ENCODE data around the gene DUSP10. TPM values are rescaled to one million over a fixed set of nuclear protein-coding genes. Genes with fewer than 3 reads are reported as not detected.

Gene DUSP10
- total RNA-seq, 1 experiment from 2014 or later, result 1.7 TPM

GRCh38 chr1:221719278-221719597 is 22.7 kb downstream of the DUSP10 start:
- Histone ChIP-seq H3K4me2 (ENCODE audit: low read length) (no peak overlapping the region), H3K4me3 (replicated peaks in 1 of 2; ENCODE audit: low read depth in 1 of 2, low read length in 2 of 2) (no peak overlapping the region), H3K79me2 (ENCODE audit: insufficient read depth, low read length) (no peaks in the 10 kb centered on the region), H3K4me1 (ENCODE audit: control insufficient read depth in 1 of 2, insufficient read depth in 2 of 2, low read length in 2 of 2) (no peaks in the 10 kb centered on the region), H3K9me2 (ENCODE audit: insufficient read depth) (no peaks in the 10 kb centered on the region), H3K27me3 (ENCODE audit: insufficient read depth, low read length) (no peaks in the 10 kb centered on the region), H3K9ac (ENCODE audit: low read length) (no peak overlapping the region), H2AFZ (ENCODE audit: low read depth, low read length, poor library complexity, severe bottlenecking) (no peak overlapping the region), H3K9me3 (ENCODE audit: control insufficient read depth in 1 of 2, insufficient read depth in 1 of 2, low read depth in 1 of 2, low read length in 2 of 2) (no peaks in the 10 kb centered on the region), H3K36me3 (ENCODE audit: control insufficient read depth in 1 of 2, insufficient read depth in 2 of 2, low read length in 2 of 2) (no peaks in the 10 kb centered on the region), H3K27ac (ENCODE audit: low read depth, low read length) (no peak overlapping the region), H4K20me1 (ENCODE audit: insufficient read depth) (no peaks in the 10 kb centered on the region)
- no peak for DNase-seq (ENCODE audit: low read depth, low spot score)
- intact Hi-C loops (cut with micrococcal nuclease), result no loop called here
- ATAC-seq, result no peak
- BruUV-seq (replicated peaks), result no TSS peak
- TF ChIP-seq POLR2AphosphoS5 (IDR thresholded peaks at IDR 0.05; ENCODE audit: low read depth, low read length), result no peak
- no peak for TF ChIP-seq TCF7L2 (IDR thresholded peaks at IDR 0.05; ENCODE audit: borderline replicate concordance, extremely low read depth, insufficient read depth, insufficient read length)
- no peak for TF ChIP-seq ZFX (IDR thresholded peaks at IDR 0.05)
- TF ChIP-seq ATF3 (IDR thresholded peaks at IDR 0.05), result no peak
- TF ChIP-seq SIN3A (IDR thresholded peaks at IDR 0.05; ENCODE audit: low read depth), result no peak
- TF ChIP-seq SRF (IDR thresholded peaks at IDR 0.05; ENCODE audit: low read depth), result no peak
- no peak for TF ChIP-seq POLR2A (IDR thresholded peaks at IDR 0.05; ENCODE audit: borderline replicate concordance, extremely low read depth, insufficient read depth, insufficient read length)
- CTCF ChIA-PET, result no interaction called here
- POLR2A ChIA-PET, result no interaction called here
- RAD21 ChIA-PET (ENCODE audit: low non-redundant PET in 1 of 2, low total read pairs in 2 of 2, uncharacterized antibody in 2 of 2, unreplicated experiment in 2 of 2), result no interaction called here

- H3K36me3 ChIP-seq (ENCODE audit: control insufficient read depth in 1 of 2, insufficient read depth in 2 of 2, low read length in 2 of 2), result no peaks in the 10 kb centered on the region
These were observed 23.3 kb downstream of the DUSP10 start for GRCh38 chr1:221718381-221719277.

More at GRCh38 chr1:221718381-221719277, 23.3 kb downstream of the DUSP10 start:
- DNase-seq (ENCODE audit: low read depth, low spot score) (no peak), ATAC-seq (no peak)
- H3K79me2 ChIP-seq (ENCODE audit: insufficient read depth, low read length), result no peaks in the 10 kb centered on the region
- no peaks in the 10 kb centered on the region for H4K20me1 ChIP-seq (ENCODE audit: insufficient read depth)
- no peak overlapping the region for H3K4me3 ChIP-seq (replicated peaks in 1 of 2; ENCODE audit: low read depth in 1 of 2, low read length in 2 of 2)
- intact Hi-C loops (cut with micrococcal nuclease), result no loop called here
- TF ChIP-seq EZH2phosphoT487 (IDR thresholded peaks at IDR 0.05; ENCODE audit: borderline replicate concordance) (no peak), SRF (IDR thresholded peaks at IDR 0.05; ENCODE audit: low read depth) (no peak), ATF3 (IDR thresholded peaks at IDR 0.05) (no peak), ZFX (IDR thresholded peaks at IDR 0.05) (no peak)
- H3K9me3 ChIP-seq (ENCODE audit: control insufficient read depth in 1 of 2, insufficient read depth in 1 of 2, low read depth in 1 of 2, low read length in 2 of 2), result no peaks in the 10 kb centered on the region
- no peak overlapping the region for H3K9ac ChIP-seq (ENCODE audit: low read length)
- H2AFZ ChIP-seq (ENCODE audit: low read depth, low read length, poor library complexity, severe bottlenecking), result no peak overlapping the region
- BruUV-seq (replicated peaks), result no TSS peak
- POLR2A ChIA-PET, result no interaction called here
- no peak overlapping the region for H3K27ac ChIP-seq (ENCODE audit: low read depth, low read length)
- no peaks in the 10 kb centered on the region for H3K9me2 ChIP-seq (ENCODE audit: insufficient read depth)
- no peaks in the 10 kb centered on the region for H3K4me1 ChIP-seq (ENCODE audit: control insufficient read depth in 1 of 2, insufficient read depth in 2 of 2, low read length in 2 of 2)
- RAD21 ChIA-PET (ENCODE audit: low non-redundant PET in 1 of 2, low total read pairs in 2 of 2, uncharacterized antibody in 2 of 2, unreplicated experiment in 2 of 2), result no interaction called here
- H3K27me3 ChIP-seq (ENCODE audit: insufficient read depth, low read length), result no peaks in the 10 kb centered on the region
- CTCF ChIA-PET, result no interaction called here
- no peak overlapping the region for H3K4me2 ChIP-seq (ENCODE audit: low read length)

Measured in HCT116 (cell line).